ENCODE data around the gene HDAC2. TPM values are rescaled to one million over a fixed set of nuclear protein-coding genes. Genes with fewer than 3 reads are reported as not detected.
A peak's percentile ranks its signal among the peaks of the same experiment; 100 is the strongest.
"Not testable (repeated sequence)": the region's sequence is repeated elsewhere in the genome, so short reads cannot be mapped to it uniquely, and the experiment has no call there.

The HDAC2 gene
- total RNA-seq, 2 experiments from 2014 or later = 29.9 to 40.8 TPM

DNA sequence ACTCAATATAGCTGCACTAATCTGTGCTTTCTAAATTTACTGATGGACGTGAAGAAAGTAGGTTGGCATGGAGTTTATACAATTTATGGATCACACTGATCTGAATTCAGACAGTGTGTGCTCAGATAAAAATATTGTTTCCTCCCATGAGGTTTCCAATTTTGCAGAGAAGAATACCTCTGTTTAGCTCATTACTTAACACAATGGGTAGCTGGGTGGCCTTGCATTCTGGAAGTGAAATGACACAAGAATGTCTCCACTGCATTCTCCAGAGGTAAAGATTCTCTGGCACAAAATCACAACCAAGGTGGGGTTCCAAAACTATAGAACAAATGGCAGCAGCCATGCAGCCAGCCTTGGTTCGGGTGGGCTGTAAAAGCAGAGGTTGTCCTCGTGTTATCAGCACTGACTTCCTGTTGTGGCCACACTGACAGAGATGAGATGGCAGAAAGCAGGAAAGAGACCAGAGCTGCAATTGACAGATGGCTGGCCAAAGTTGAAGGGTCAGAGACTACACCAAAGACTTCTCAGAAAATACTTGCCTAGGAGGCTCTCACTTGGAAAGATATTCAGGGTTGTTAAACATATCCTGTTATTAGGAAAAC lies 50.2 kb downstream of the HDAC2 start:
- H3K9me3 Mint-ChIP-seq = no peaks in the 10 kb centered on the region
- no peak overlapping the region for H3K27ac Mint-ChIP-seq
- Histone ChIP-seq H3K27me3 (ENCODE audit: control insufficient read depth in 1 of 2, insufficient read depth in 2 of 2, low read length in 2 of 2) (no peaks in the 10 kb centered on the region), H3K27ac (ENCODE audit: low read depth in 1 of 2, low read length in 2 of 2) (no peak overlapping the region), H3K9me3 (ENCODE audit: control insufficient read depth in 1 of 2, insufficient read depth in 1 of 2, low read length in 2 of 2) (no peaks in the 10 kb centered on the region), H3K4me3 (ENCODE audit: low read length) (no peak overlapping the region), H3K36me3 (ENCODE audit: insufficient read depth, low read length) (no peaks in the 10 kb centered on the region), H3K4me1 (ENCODE audit: insufficient read depth, low read length) (peaks cover 4% of the 10 kb centered on the region)
- ChIA-PET CTCF (interaction anchor here (1.2 kb wide), 1 partner anchor 11 kb away, joined by 3 read pairs; no protein-coding TSS in a partner anchor), POLR2A (no interaction called here)
- TF ChIP-seq, protein P1, sequence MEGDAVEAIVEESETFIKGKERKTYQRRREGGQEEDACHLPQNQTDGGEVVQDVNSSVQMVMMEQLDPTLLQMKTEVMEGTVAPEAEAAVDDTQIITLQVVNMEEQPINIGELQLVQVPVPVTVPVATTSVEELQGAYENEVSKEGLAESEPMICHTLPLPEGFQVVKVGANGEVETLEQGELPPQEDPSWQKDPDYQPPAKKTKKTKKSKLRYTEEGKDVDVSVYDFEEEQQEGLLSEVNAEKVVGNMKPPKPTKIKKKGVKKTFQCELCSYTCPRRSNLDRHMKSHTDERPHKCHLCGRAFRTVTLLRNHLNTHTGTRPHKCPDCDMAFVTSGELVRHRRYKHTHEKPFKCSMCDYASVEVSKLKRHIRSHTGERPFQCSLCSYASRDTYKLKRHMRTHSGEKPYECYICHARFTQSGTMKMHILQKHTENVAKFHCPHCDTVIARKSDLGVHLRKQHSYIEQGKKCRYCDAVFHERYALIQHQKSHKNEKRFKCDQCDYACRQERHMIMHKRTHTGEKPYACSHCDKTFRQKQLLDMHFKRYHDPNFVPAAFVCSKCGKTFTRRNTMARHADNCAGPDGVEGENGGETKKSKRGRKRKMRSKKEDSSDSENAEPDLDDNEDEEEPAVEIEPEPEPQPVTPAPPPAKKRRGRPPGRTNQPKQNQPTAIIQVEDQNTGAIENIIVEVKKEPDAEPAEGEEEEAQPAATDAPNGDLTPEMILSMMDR (IDR thresholded peaks at IDR 0.05) = no peak
- DNase-seq (no peak), ATAC-seq (ENCODE audit: poor library complexity) (no peak)
- H3K36me3 Mint-ChIP-seq (ENCODE audit: low read depth) = no peaks in the 10 kb centered on the region
- H3K27me3 Mint-ChIP-seq = no peaks in the 10 kb centered on the region
- intact Hi-C loops (cut with DNase I, micrococcal nuclease) = no loop called here
- H3K4me3 Mint-ChIP-seq = no peak overlapping the region
- peaks cover 14% of the 10 kb centered on the region for H3K4me1 Mint-ChIP-seq (ENCODE audit: low read depth)

DNA sequence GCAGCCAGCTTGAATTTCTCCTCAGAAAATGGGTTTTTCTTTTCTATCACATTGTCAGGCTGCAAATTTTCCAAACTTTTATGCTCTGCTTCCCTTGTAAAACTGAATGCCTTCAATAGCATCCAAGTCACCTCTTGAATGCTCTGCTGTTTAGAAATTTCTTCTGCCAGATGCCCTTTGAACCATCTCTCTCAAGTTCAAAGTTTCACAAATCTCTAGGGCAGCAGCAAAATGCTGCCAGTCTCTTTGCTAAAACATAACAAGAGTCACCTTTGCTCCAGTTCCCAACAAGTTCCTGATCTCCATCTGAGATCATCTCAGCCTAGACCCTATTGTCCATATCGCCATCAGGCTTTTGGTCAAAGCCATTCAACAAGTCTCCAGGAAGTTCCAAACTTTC lies 60.7 kb downstream of the HDAC2 start:
- H3K4me1 ChIP-seq (ENCODE audit: insufficient read depth, low read length); H3K27ac ChIP-seq (ENCODE audit: low read depth in 1 of 2, low read length in 2 of 2); intact Hi-C loops (cut with DNase I, micrococcal nuclease); H3K4me1 Mint-ChIP-seq (ENCODE audit: low read depth); H3K27ac Mint-ChIP-seq; H3K36me3 ChIP-seq (ENCODE audit: insufficient read depth, low read length); POLR2A ChIA-PET; H3K36me3 Mint-ChIP-seq (ENCODE audit: low read depth); H3K4me3 Mint-ChIP-seq; H3K9me3 Mint-ChIP-seq; H3K9me3 ChIP-seq (ENCODE audit: control insufficient read depth in 1 of 2, insufficient read depth in 1 of 2, low read length in 2 of 2); H3K27me3 ChIP-seq (ENCODE audit: control insufficient read depth in 1 of 2, insufficient read depth in 2 of 2, low read length in 2 of 2); H3K27me3 Mint-ChIP-seq; DNase-seq; H3K4me3 ChIP-seq (ENCODE audit: low read length); ATAC-seq (ENCODE audit: poor library complexity): not testable (repeated sequence)
- CTCF ChIA-PET = interaction anchor here (1.7 kb wide), 1 partner anchor 1730 kb away, joined by 6 read pairs; no protein-coding TSS in a partner anchor

DNA sequence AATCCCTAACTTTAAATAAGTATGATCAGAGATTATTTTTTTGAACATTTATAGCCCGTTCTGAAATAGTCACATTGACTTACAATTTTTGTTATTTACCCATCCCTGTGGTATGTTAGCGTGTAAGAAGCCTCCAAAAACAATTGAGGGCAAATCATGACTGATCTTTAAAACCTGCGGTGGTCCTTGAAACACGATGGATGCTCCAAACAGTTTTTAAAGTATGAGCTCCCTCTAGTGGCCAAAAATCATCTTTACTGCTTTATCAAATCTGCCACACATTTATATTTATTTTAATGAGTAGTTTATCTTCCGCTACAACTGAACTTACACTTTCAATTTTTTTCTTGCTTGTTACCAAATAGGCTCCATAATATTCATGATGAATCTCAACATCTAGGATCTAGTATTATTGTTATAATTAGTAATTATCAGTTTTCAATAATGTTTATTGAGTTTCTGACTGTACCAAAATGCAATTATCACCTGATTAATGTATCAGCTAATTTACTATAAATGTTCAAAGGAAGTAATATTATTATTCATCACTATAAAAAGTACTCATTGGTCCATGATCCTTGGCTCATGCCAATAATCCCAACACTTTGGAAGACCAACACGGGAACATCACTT lies 61.6 kb downstream of the HDAC2 start:
- CTCF ChIA-PET = interaction anchor here (0.7 to 1.7 kb wide), 4 partner anchors 12 to 1729 kb away, joined by 3 to 6 read pairs (median 3); no protein-coding TSS in a partner anchor
- H3K4me3 ChIP-seq (ENCODE audit: low read length) = no peak overlapping the region
- intact Hi-C loops (cut with DNase I, micrococcal nuclease) = loop anchor here (1.0 to 2.0 kb wide), 2 partner anchors 1729 kb away; no protein-coding TSS in a partner anchor
- H3K36me3 Mint-ChIP-seq (ENCODE audit: low read depth) = no peaks in the 10 kb centered on the region
- H3K9me3 ChIP-seq (ENCODE audit: control insufficient read depth in 1 of 2, insufficient read depth in 1 of 2, low read length in 2 of 2) = no peaks in the 10 kb centered on the region
- H3K27ac ChIP-seq (ENCODE audit: low read depth in 1 of 2, low read length in 2 of 2) = no peak overlapping the region
- H3K27ac Mint-ChIP-seq = no peak overlapping the region
- ATAC-seq (ENCODE audit: poor library complexity) (no peak), DNase-seq (peak in 4 of 14 experiments; percentile 7 to 67 (median 54))
- no peaks in the 10 kb centered on the region for H3K36me3 ChIP-seq (ENCODE audit: insufficient read depth, low read length)
- no peak overlapping the region for H3K4me3 Mint-ChIP-seq
- peaks cover 4% of the 10 kb centered on the region for H3K4me1 Mint-ChIP-seq (ENCODE audit: low read depth)
- POLR2A ChIA-PET = no interaction called here
- no peaks in the 10 kb centered on the region for H3K4me1 ChIP-seq (ENCODE audit: insufficient read depth, low read length)
- H3K27me3 ChIP-seq (ENCODE audit: control insufficient read depth in 1 of 2, insufficient read depth in 2 of 2, low read length in 2 of 2) = no peaks in the 10 kb centered on the region
- no peaks in the 10 kb centered on the region for H3K9me3 Mint-ChIP-seq
- TF ChIP-seq, protein P1 (IDR thresholded peaks at IDR 0.05) = peak; percentile 84
- H3K27me3 Mint-ChIP-seq = peaks cover 11% of the 10 kb centered on the region

Measured in CD4-positive, alpha-beta T cell (primary cell).